K562 (cell line): ENCODE measurements around the gene WIPF2. TPM values are rescaled to one million over a fixed set of nuclear protein-coding genes. Genes with fewer than 3 reads are reported as not detected.

Experiments
- CBFA2T2 ChIP-seq: fragments of 450-650 bp; conservative IDR thresholded peaks from 2 replicates; pipeline ENCODE4 v1.6.1; 2017; ENCODE audit warnings: mild to moderate bottlenecking
- EGR1 ChIP-seq: fragments of 450-650 bp; conservative IDR thresholded peaks from 2 replicates; pipeline ENCODE4 v1.6.1; 2017; ENCODE audit warnings: mild to moderate bottlenecking
- EWSR1 ChIP-seq: fragments of 450-650 bp; IDR thresholded peaks from 2 replicates; pipeline ENCODE4 v1.6.1; 2018; ENCODE audit warnings: borderline replicate concordance, mild to moderate bottlenecking, low read depth, moderate library complexity; ENCODE audit not compliant: partially characterized antibody
- HDAC1 ChIP-seq, 2 experiments: fragments of 450-650 bp; IDR thresholded peaks; 2 replicates each; pipeline ENCODE4 v1.6.1; 2016 to 2017; ENCODE audit warnings: inconsistent platforms in 1 of 2, mild to moderate bottlenecking in 1 of 2, moderate library complexity in 1 of 2
- HMGN3 ChIP-seq: IDR thresholded peaks from 2 replicates; pipeline ENCODE4 v1.6.1; 2011; ENCODE audit warnings: borderline replicate concordance, low read depth, mild to moderate bottlenecking, mixed read lengths, low read length; ENCODE audit not compliant: insufficient read length; ENCODE audit errors: extremely low read depth
- HNRNPH1 ChIP-seq: fragments of 200-400 bp; formaldehyde crosslinking; optimal IDR thresholded peaks from 2 replicates; pipeline ENCODE3; 2017; ENCODE audit warnings: low read depth, mild to moderate bottlenecking, low read length, moderate library complexity
- HNRNPL ChIP-seq: fragments of 200-400 bp; formaldehyde crosslinking; IDR thresholded peaks from 2 replicates; pipeline ENCODE4 v1.6.1; 2017; ENCODE audit warnings: low read depth, mild to moderate bottlenecking, low read length
- KLF1 ChIP-seq: fragments of 450-650 bp; IDR thresholded peaks from 2 replicates; pipeline ENCODE4 v1.6.1; 2016; ENCODE audit warnings: missing genetic modification characterization, missing compliant biosample characterization
- NCOA1 ChIP-seq: fragments of 450-650 bp; IDR thresholded peaks from 2 replicates; pipeline ENCODE4 v1.6.1; 2016; ENCODE audit warnings: low read depth
- NR2C2 ChIP-seq, 2 experiments: fragments of 200-800 bp in 1 of 2; sonication (Bioruptor generic) in 1 of 2; sonication (generic) in 1 of 2; formaldehyde crosslinking in 1 of 2; IDR thresholded peaks; 2 replicates each; pipeline versions ENCODE4 v1.6.1 to v1.8.0; 2016 to 2022; ENCODE audit warnings: mild to moderate bottlenecking in 1 of 2, missing compliant biosample characterization in 1 of 2, missing genetic modification characterization in 1 of 2, missing genetic modification reagents in 1 of 2
- SLC30A9 ChIP-seq: fragments of 250-450 bp; sonication (Bioruptor Pico); IDR thresholded peaks from 2 replicates; pipeline ENCODE4 v1.8.0; 2022; ENCODE audit warnings: mild to moderate bottlenecking, moderate library complexity
- SMARCA5 ChIP-seq: fragments of 450-650 bp; IDR thresholded peaks from 2 replicates; pipeline ENCODE4 v1.6.1; 2016
- TCF7 ChIP-seq: sonication (generic); IDR thresholded peaks from 2 replicates; pipeline ENCODE4 v1.6.1; 2016; ENCODE audit warnings: antibody characterized with exemption, borderline replicate concordance
- ZNF384 ChIP-seq: IDR thresholded peaks from 2 replicates; pipeline ENCODE4 v1.6.1; 2012; ENCODE audit warnings: low read depth, low read length, improper control_type of control experiment
- ZNF76 ChIP-seq: fragments of 250-450 bp; sonication (Bioruptor Pico); IDR thresholded peaks from 2 replicates; pipeline ENCODE4 v1.4.0; 2020; ENCODE audit warnings: mild to moderate bottlenecking, moderate library complexity, borderline replicate concordance
- polyA plus RNA-seq, 8 experiments: library from polyadenylated mRNA; depleted of rRNA in 4 of 8; stranded (reverse) in 5 of 8; unstranded in 3 of 8; fragments of >200 nt; fragmentation: Nextera tagmentation in 2 of 8; fragmentation: Illumina TruSeq in 1 of 8; extraction: Ambion mirVana in 2 of 8; extraction: Trizol in 1 of 8; gene quantifications; 2 replicates each; pipeline versions ENCODE4 v1.2.1 to v1.2.3, GENCODE V29; 2011 to 2014; ENCODE audit warnings: inconsistent platforms in 1 of 8, missing spikeins in 1 of 8
- total RNA-seq, 7 experiments: library from RNA; depleted of rRNA in 6 of 7; stranded (reverse); fragments of >200 nt in 6 of 7; fragmentation: Illumina TruSeq in 2 of 7; extraction: Trizol in 2 of 7; gene quantifications; 2 replicates each; pipeline versions ENCODE4 v1.2.1 to v1.2.3, GENCODE V29; 2011 to 2021; ENCODE audit warnings: low replicate concordance in 1 of 7
- TF ChIP-seq, protein P1 (sequence below): IDR thresholded peaks from 2 replicates; pipeline ENCODE4 v1.6.1; 2011; ENCODE audit warnings: borderline replicate concordance, low read depth, mild to moderate bottlenecking, moderate library complexity, low read length; ENCODE audit not compliant: insufficient read depth, poor library complexity, severe bottlenecking
- TF ChIP-seq, protein P2 (sequence below): sonication (generic); formaldehyde crosslinking; IDR thresholded peaks from 2 replicates; pipeline ENCODE4 v1.9.0; 2022; ENCODE audit warnings: mild to moderate bottlenecking, missing genetic modification reagents
- TF ChIP-seq, protein P3 (sequence below): fragments of 450-650 bp; IDR thresholded peaks from 2 replicates; pipeline ENCODE4 v1.6.1; 2016; ENCODE audit warnings: missing biosample characterization, missing genetic modification characterization
- TF ChIP-seq, protein P4 (sequence below), 3 experiments: fragments of 200-800 bp in 1 of 3; sonication (Bioruptor generic) in 1 of 3; sonication (generic) in 1 of 3; formaldehyde crosslinking in 1 of 3; IDR thresholded peaks; 2 replicates each; pipeline versions ENCODE4 v1.6.1 to v1.8.0; 2016 to 2022; ENCODE audit warnings: mild to moderate bottlenecking in 2 of 3, missing compliant biosample characterization in 2 of 3, missing genetic modification characterization in 2 of 3, missing genetic modification reagents in 1 of 3
- TF ChIP-seq, protein P5 (sequence below): sonication (generic); formaldehyde crosslinking; IDR thresholded peaks from 2 replicates; pipeline ENCODE4 v1.8.0; 2022; ENCODE audit warnings: missing genetic modification reagents, mild to moderate bottlenecking, moderate library complexity, borderline replicate concordance

The WIPF2 gene
- total and polyA plus RNA-seq, 9 of the 15 experiments (the other 6 are each of a cell fraction or from before 2014, with no cell fraction given): 3.6 to 15.0 (median 5.3) TPM

DNA sequence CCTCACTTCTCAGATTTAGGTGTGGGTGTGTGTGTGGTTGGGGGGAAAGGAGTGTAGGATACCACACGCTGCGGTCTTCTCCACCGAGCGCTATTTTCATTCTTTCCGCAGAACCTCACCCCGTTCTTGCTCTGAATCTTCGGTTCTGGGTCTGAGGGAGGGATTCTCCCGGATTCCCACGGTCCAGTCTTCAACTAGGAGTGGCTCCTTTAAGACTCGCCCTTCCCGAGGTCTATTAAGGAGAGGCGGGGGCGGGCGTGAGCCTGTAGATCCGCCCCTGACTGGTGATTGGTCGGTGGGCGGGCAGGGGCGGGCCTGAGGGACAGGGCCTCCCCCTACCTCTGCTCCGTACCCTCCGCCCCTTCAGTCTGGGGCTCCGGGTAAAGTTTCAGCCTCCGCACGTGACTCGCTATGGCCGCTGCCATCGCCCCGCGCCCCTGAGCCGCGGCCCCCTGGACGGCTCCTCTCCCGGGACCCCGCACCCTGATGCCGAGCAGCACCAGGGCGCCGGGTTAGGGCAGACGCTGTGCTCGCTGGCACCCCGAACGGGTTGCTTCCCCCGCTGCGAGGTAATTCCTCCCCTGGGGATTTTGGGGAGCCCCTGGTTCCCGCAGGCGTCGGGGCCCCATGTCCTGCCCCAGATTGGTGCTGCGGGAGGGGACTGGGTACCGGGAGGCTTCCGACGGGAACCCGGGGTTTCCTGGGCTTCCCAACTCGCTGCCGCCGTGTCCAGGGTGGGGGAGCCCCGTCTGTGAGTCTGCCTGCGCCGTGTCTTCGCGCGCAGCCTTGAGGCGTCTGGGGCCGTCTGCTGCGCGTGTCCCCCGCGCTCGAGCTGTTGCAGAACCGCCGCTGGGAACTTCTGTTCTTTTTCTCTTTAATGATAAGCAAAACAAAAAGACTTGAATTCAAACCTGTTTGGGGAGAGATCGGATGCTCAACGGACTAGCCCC is 99.1 kb downstream of the WIPF2 start (continued):
- peak; percentile 32 for TF ChIP-seq CBFA2T2
- peak; percentile 71 for TF ChIP-seq HMGN3
- TF ChIP-seq NR2C2 (CRISPR knock-in tag; IDR thresholded peaks at IDR 0.05): no peak
- no peak for TF ChIP-seq NR2C2 (tag; IDR thresholded peaks at IDR 0.05)
- TF ChIP-seq, protein P1, sequence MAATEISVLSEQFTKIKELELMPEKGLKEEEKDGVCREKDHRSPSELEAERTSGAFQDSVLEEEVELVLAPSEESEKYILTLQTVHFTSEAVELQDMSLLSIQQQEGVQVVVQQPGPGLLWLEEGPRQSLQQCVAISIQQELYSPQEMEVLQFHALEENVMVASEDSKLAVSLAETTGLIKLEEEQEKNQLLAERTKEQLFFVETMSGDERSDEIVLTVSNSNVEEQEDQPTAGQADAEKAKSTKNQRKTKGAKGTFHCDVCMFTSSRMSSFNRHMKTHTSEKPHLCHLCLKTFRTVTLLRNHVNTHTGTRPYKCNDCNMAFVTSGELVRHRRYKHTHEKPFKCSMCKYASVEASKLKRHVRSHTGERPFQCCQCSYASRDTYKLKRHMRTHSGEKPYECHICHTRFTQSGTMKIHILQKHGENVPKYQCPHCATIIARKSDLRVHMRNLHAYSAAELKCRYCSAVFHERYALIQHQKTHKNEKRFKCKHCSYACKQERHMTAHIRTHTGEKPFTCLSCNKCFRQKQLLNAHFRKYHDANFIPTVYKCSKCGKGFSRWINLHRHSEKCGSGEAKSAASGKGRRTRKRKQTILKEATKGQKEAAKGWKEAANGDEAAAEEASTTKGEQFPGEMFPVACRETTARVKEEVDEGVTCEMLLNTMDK: no peak
- no peak for TF ChIP-seq ZNF384
- TF ChIP-seq EGR1: peak; percentile 91
- no peak for TF ChIP-seq SLC30A9 (CRISPR knock-in tag)
- TF ChIP-seq, protein P2, sequence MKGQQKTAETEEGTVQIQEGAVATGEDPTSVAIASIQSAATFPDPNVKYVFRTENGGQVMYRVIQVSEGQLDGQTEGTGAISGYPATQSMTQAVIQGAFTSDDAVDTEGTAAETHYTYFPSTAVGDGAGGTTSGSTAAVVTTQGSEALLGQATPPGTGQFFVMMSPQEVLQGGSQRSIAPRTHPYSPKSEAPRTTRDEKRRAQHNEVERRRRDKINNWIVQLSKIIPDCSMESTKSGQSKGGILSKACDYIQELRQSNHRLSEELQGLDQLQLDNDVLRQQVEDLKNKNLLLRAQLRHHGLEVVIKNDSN (CRISPR knock-in tag): peak; percentile 92
- TF ChIP-seq, protein P3, sequence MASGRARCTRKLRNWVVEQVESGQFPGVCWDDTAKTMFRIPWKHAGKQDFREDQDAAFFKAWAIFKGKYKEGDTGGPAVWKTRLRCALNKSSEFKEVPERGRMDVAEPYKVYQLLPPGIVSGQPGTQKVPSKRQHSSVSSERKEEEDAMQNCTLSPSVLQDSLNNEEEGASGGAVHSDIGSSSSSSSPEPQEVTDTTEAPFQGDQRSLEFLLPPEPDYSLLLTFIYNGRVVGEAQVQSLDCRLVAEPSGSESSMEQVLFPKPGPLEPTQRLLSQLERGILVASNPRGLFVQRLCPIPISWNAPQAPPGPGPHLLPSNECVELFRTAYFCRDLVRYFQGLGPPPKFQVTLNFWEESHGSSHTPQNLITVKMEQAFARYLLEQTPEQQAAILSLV (tag): no peak
- TF ChIP-seq TCF7: no peak
- TF ChIP-seq NCOA1: no peak
- TF ChIP-seq, protein P4, sequence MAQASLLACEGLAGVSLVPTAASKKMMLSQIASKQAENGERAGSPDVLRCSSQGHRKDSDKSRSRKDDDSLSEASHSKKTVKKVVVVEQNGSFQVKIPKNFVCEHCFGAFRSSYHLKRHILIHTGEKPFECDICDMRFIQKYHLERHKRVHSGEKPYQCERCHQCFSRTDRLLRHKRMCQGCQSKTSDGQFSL (CRISPR knock-in tag; IDR thresholded peaks at IDR 0.05): 0 out of 2 replicates have a peak, but pooled peaks have one; percentile 11
- TF ChIP-seq, protein P4 (tag; IDR thresholded peaks at IDR 0.05): no peak; a peak in 1 of 4 replicates
- TF ChIP-seq KLF1 (tag): no peak
- peak; percentile 74; the same call in 1 of the 2 replicates for TF ChIP-seq HNRNPL
- no peak for TF ChIP-seq SMARCA5
- no peak for TF ChIP-seq ZNF76 (CRISPR knock-in tag)
- TF ChIP-seq, protein P5, sequence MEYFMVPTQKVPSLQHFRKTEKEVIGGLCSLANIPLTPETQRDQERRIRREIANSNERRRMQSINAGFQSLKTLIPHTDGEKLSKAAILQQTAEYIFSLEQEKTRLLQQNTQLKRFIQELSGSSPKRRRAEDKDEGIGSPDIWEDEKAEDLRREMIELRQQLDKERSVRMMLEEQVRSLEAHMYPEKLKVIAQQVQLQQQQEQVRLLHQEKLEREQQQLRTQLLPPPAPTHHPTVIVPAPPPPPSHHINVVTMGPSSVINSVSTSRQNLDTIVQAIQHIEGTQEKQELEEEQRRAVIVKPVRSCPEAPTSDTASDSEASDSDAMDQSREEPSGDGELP (CRISPR knock-in tag): peak; percentile 29; the same call in 1 of the 2 replicates
- no peak for TF ChIP-seq HNRNPH1
- TF ChIP-seq HDAC1 (IDR thresholded peaks at IDR 0.05): peak in 1 of 2 experiments; percentile 76; a peak in 2 of 4 replicates
- TF ChIP-seq EWSR1: no peak
